Natural killer cell treated with Interleukin-12 subunit alpha and Interleukin-12 subunit beta and Interleukin-15 and Interleukin-18, amount 100 ng/mL, for 72 hours (primary cell): ENCODE data around the gene TMEM126B. TPM values are rescaled to one million over a fixed set of nuclear protein-coding genes. Genes with fewer than 3 reads are reported as not detected.
"Not testable (repeated sequence)": the region's sequence is repeated elsewhere in the genome, so short reads cannot be mapped to it uniquely, and the experiment has no call there.

Experiments used
- ATAC-seq, 2 donors: fragments of 150-1000 bp; cut with Tn5 transposase in 1 of 2; sonication (Bioruptor Pico), chemical (Tn5 transposase) in 1 of 2; 2 replicates each; pipeline ENCODE4 v1.10.0; 2021
- DNase-seq: peaks from one replicate; pipeline ENCODE4 v3.0.0; 2022; ENCODE audit warnings: low spot score
- H3K27ac Mint-ChIP-seq, 2 donors: 1 replicate in 1 of 2; 2 replicates in 1 of 2; pipeline ENCODE4 v1.8.0; 2022; ENCODE audit warnings: mixed read lengths in 2 of 2, mild to moderate bottlenecking in 1 of 2, moderate library complexity in 1 of 2
- H3K27me3 Mint-ChIP-seq, 2 donors: 1 replicate in 1 of 2; 2 replicates in 1 of 2; pipeline ENCODE4 v1.8.0; 2022; ENCODE audit warnings: mixed read lengths in 2 of 2
- H3K36me3 Mint-ChIP-seq: one replicate; pipeline ENCODE4 v1.8.0; 2022; ENCODE audit warnings: mixed read lengths
- H3K4me1 Mint-ChIP-seq, 2 donors: 1 replicate in 1 of 2; 2 replicates in 1 of 2; pipeline ENCODE4 v1.8.0; 2022; ENCODE audit warnings: low read depth in 2 of 2, mixed read lengths in 2 of 2, mild to moderate bottlenecking in 1 of 2
- H3K4me3 Mint-ChIP-seq: one replicate; pipeline ENCODE4 v1.8.0; 2022; ENCODE audit warnings: mixed read lengths
- H3K9me3 Mint-ChIP-seq: 2 replicates; pipeline ENCODE4 v1.8.0; 2022; ENCODE audit warnings: mixed read lengths
- total RNA-seq, 2 donors: library from RNA; stranded (reverse); gene quantifications; one replicate each; pipeline ENCODE4 v1.2.3, GENCODE V29; 2022

Gene TMEM126B
- total RNA-seq, 2 donors from 2014 or later: 43.0 to 43.9 TPM

- Mint-ChIP-seq H3K27me3 (no peaks in the 10 kb centered on the region), H3K4me3 (no peak overlapping the region), H3K4me1 (peaks cover 33 to 44% of the 10 kb centered on the region in 2 donors), H3K36me3 (peaks cover 37% of the 10 kb centered on the region), H3K27ac (no peak overlapping the region), H3K9me3 (no peaks in the 10 kb centered on the region)
- no peak for DNase-seq
- no peak for ATAC-seq
These were observed 29.8 kb downstream of the TMEM126B start for GRCh38 chr11:85658180-85658579.

- peaks cover 38% of the 10 kb centered on the region for H3K36me3 Mint-ChIP-seq
- peaks cover 34 to 51% of the 10 kb centered on the region in 2 donors for H3K4me1 Mint-ChIP-seq
- no peaks in the 10 kb centered on the region for H3K9me3 Mint-ChIP-seq
- H3K27me3 Mint-ChIP-seq: no peaks in the 10 kb centered on the region
- ATAC-seq (no peak), DNase-seq (no peak)
- H3K4me3 Mint-ChIP-seq: peak overlapping the region; percentile 97
- no peak overlapping the region for H3K27ac Mint-ChIP-seq
These were observed 33.7 kb downstream of the TMEM126B start for GRCh38 chr11:85661972-85662664.

GRCh38 chr11:85663080-85663752, 34.8 kb downstream of the TMEM126B start:
- Mint-ChIP-seq H3K27ac (peak overlapping the region; percentile 93 to 95), H3K36me3 (peaks cover 36% of the 10 kb centered on the region), H3K9me3 (no peaks in the 10 kb centered on the region), H3K4me3 (peak overlapping the region; percentile 97), H3K4me1 (peaks cover 34 to 49% of the 10 kb centered on the region in 2 donors), H3K27me3 (no peaks in the 10 kb centered on the region)
- ATAC-seq (no peak), DNase-seq (no peak)

- Mint-ChIP-seq H3K4me1 (peaks cover 34 to 49% of the 10 kb centered on the region in 2 donors), H3K9me3 (no peaks in the 10 kb centered on the region), H3K4me3 (peak overlapping the region; percentile 97), H3K27me3 (no peaks in the 10 kb centered on the region), H3K27ac (peak overlapping the region; percentile 93 to 95), H3K36me3 (peaks cover 36% of the 10 kb centered on the region)
- ATAC-seq (peak; percentile 79 to 82), DNase-seq (peak; percentile 89)
These were observed 35.6 kb downstream of the TMEM126B start for GRCh38 chr11:85663753-85664614.

- H3K4me3 Mint-ChIP-seq: peak within 1 kb of the TSS; percentile 97
- H3K27ac Mint-ChIP-seq: peak within 1 kb of the TSS; percentile 93 to 95
- DNase-seq: peak; percentile 97
- no peaks in the 10 kb centered on the region for H3K9me3 Mint-ChIP-seq
- H3K27me3 Mint-ChIP-seq: no peaks in the 10 kb centered on the region
- peaks cover 31 to 43% of the 10 kb centered on the region in 2 donors for H3K4me1 Mint-ChIP-seq
- H3K36me3 Mint-ChIP-seq: peaks cover 33% of the 10 kb centered on the region
- ATAC-seq: peak; percentile 94 to 96
These were observed 36.5 kb downstream of the TMEM126B start, which contains the start of gene CREBZF for GRCh38 chr11:85664615-85665481. CREBZF (minus strand) TSS chr11:85665129; CDS start chr11:85664875, 254 bp downstream.

- Mint-ChIP-seq H3K4me3 (peak overlapping the region; percentile 97), H3K36me3 (peaks cover 25% of the 10 kb centered on the region), H3K27me3 (no peaks in the 10 kb centered on the region), H3K4me1 (peaks cover 22 to 34% of the 10 kb centered on the region in 2 donors), H3K9me3 (no peaks in the 10 kb centered on the region), H3K27ac (peak overlapping the region; percentile 93 to 95)
- ATAC-seq (no peak), DNase-seq (no peak)
These were observed 37.3 kb downstream of the TMEM126B start for GRCh38 chr11:85665733-85666132.

- Mint-ChIP-seq H3K4me1 (peaks cover 17 to 25% of the 10 kb centered on the region in 2 donors), H3K36me3 (peaks cover 17% of the 10 kb centered on the region), H3K27ac (peak overlapping the region; percentile 93 to 95), H3K9me3 (no peaks in the 10 kb centered on the region), H3K27me3 (no peaks in the 10 kb centered on the region), H3K4me3 (no peak overlapping the region)
- ATAC-seq (no peak), DNase-seq (no peak)
These were observed 38.3 kb downstream of the TMEM126B start for GRCh38 chr11:85666687-85667086.

- Mint-ChIP-seq H3K27ac (no peak overlapping the region), H3K27me3 (no peaks in the 10 kb centered on the region), H3K9me3 (no peaks in the 10 kb centered on the region), H3K36me3 (peaks cover 12% of the 10 kb centered on the region), H3K4me3 (no peak overlapping the region), H3K4me1 (peaks cover 11 to 21% of the 10 kb centered on the region in 2 donors)
- ATAC-seq: no peak
- DNase-seq: no peak
These were observed 39.8 kb downstream of the TMEM126B start for GRCh38 chr11:85668157-85668556.

- ATAC-seq, DNase-seq, H3K9me3 Mint-ChIP-seq: not testable (repeated sequence)
These were observed 42.7 kb downstream of the TMEM126B start for GRCh38 chr11:85670949-85671663.

GRCh38 chr11:85672105-85672902, 43.9 kb downstream of the TMEM126B start:
- ATAC-seq (no peak), DNase-seq (no peak)
- no peak overlapping the region for H3K4me3 Mint-ChIP-seq
- H3K27ac Mint-ChIP-seq: no peak overlapping the region
- H3K36me3 Mint-ChIP-seq: peaks cover 4% of the 10 kb centered on the region
- H3K27me3 Mint-ChIP-seq: no peaks in the 10 kb centered on the region
- no peaks in the 10 kb centered on the region for H3K9me3 Mint-ChIP-seq
- peaks cover 4 to 7% of the 10 kb centered on the region in 2 donors for H3K4me1 Mint-ChIP-seq

More at GRCh38 chr11:85670949-85671663, 42.7 kb downstream of the TMEM126B start:
- not testable (repeated sequence) for H3K27ac Mint-ChIP-seq, H3K36me3 Mint-ChIP-seq, H3K27me3 Mint-ChIP-seq, H3K4me3 Mint-ChIP-seq
- peaks cover 4 to 10% of the 10 kb centered on the region in 2 donors for H3K4me1 Mint-ChIP-seq

- DNase-seq (no peak), ATAC-seq (peak; percentile 52 to 90)
- Mint-ChIP-seq H3K27me3 (no peaks in the 10 kb centered on the region), H3K36me3 (peaks cover 4% of the 10 kb centered on the region), H3K27ac (no peak overlapping the region), H3K4me1 (peaks cover 4 to 7% of the 10 kb centered on the region in 2 donors), H3K4me3 (peak overlapping the region; percentile 21), H3K9me3 (no peaks in the 10 kb centered on the region)
These were observed 45.0 kb downstream of the TMEM126B start for GRCh38 chr11:85673393-85673792.

- ATAC-seq (no peak), DNase-seq (no peak)
- no peak overlapping the region for H3K4me3 Mint-ChIP-seq
- H3K9me3 Mint-ChIP-seq: no peaks in the 10 kb centered on the region
- no peaks in the 10 kb centered on the region for H3K36me3 Mint-ChIP-seq
- H3K27ac Mint-ChIP-seq: no peak overlapping the region
- H3K4me1 Mint-ChIP-seq: peaks cover 22 to 27% of the 10 kb centered on the region in 2 donors
- H3K27me3 Mint-ChIP-seq: no peaks in the 10 kb centered on the region
These were observed 51.2 kb downstream of the TMEM126B start for GRCh38 chr11:85679576-85679975.
